ENCODE data around the gene OCA2.

DNA sequence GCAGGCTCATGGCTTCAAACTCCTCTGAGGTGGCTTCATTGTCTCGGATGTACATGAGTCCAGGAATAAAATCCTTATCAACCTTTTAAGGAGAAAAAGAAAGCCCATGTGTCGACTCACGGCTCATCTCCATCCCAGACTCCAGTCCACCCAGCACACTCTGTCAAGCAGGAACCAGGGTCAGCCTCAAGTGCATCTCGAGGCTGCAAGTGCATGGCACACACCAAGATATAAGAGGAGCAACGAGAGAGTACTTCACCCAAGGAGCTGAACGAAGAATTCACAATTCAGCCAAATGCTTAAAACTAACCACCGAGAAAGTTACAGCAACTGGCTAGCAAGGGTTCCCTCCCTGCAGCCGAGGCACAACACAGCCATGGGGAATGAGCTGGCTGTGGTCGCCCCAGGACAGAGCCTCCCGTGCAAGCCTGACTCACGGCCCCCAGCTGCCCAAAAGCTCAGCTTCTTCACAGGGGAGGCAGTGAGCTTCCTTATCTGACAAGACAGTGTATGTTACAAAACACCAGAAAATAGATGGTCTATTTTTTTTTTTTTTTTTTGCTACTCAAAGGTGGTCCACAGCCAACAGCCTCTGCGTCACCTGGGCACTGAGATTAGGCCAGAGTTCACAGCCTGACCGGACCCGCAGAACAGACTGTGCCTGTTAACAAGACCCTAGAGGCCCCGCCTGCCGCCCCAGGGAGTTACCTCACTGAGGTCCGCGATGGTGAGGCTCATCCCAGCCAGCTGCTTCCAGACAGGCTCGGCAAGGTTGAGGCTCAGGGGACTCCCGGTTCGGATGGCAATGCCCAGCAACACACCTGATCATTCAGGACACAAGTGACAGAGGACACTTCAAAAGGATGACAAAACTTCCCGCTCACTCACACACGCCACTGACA is 15.9 kb upstream of the OCA2 start:
- TF ChIP-seq, protein P1, sequence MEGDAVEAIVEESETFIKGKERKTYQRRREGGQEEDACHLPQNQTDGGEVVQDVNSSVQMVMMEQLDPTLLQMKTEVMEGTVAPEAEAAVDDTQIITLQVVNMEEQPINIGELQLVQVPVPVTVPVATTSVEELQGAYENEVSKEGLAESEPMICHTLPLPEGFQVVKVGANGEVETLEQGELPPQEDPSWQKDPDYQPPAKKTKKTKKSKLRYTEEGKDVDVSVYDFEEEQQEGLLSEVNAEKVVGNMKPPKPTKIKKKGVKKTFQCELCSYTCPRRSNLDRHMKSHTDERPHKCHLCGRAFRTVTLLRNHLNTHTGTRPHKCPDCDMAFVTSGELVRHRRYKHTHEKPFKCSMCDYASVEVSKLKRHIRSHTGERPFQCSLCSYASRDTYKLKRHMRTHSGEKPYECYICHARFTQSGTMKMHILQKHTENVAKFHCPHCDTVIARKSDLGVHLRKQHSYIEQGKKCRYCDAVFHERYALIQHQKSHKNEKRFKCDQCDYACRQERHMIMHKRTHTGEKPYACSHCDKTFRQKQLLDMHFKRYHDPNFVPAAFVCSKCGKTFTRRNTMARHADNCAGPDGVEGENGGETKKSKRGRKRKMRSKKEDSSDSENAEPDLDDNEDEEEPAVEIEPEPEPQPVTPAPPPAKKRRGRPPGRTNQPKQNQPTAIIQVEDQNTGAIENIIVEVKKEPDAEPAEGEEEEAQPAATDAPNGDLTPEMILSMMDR (IDR thresholded peaks at IDR 0.05; ENCODE audit: low read length), result no peak
- TF ChIP-seq EZH2 (optimal IDR thresholded peaks at IDR 0.05; ENCODE audit: low read depth, low read length), result no peak
